GM21423 (cell line): ENCODE data around the gene KRTAP26-1.

Experiments
- ATAC-seq: cut with Tn5 transposase; IDR thresholded peaks from one replicate; pipeline ENCODE4 v1.9.1; 2021; ENCODE audit warnings: mild to moderate bottlenecking, moderate library complexity; ENCODE audit not compliant: unreplicated experiment

The KRTAP26-1 gene, protein sequence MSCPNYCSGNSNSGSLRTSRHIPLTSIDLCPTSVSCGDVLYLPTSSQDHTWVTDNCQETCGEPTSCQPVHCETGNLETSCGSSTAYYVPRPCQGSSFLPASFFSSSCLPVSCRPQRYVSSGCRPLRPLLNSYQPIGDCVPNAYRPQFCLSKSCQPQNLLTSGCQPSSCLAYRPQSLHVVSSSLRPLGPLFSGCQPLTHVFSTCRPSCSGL

GRCh38 chr21:30320215-30320614 lies at the start of gene KRTAP26-1:
TSS of gene KRTAP26-1 (minus strand) at chr21:30320315. CDS start at chr21:30320035, 280 bp downstream.
- ATAC-seq = no peak

- ATAC-seq = no peak
Observed at GRCh38 chr21:30355906-30356305, 35.8 kb upstream of the KRTAP26-1 start.

GRCh38 chr21:30354308-30355005 lies 34.3 kb upstream of the KRTAP26-1 start:
- no peak for ATAC-seq

GRCh38 chr21:30351534-30351933 lies 31.4 kb upstream of the KRTAP26-1 start:
- no peak for ATAC-seq

DNA sequence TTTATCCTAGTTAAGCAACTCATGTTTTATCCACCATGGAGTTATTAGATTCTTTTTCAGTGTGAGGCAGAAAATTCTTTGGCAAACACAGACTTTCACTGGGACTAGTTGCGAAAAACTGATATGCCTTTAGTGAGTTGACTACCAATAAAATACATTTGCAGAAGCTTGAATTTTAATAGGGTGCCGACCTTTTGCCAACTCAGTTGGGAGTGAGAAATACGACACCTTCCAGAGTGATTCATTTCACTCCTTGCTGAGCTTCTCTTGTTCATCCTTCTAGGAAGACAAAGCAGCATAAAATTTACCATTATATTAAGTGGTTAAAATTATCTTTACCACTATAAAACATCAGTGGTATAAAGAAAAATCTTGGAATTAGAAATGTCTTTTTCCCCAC lies 29.5 kb upstream of the KRTAP26-1 start:
- ATAC-seq = no peak

DNA sequence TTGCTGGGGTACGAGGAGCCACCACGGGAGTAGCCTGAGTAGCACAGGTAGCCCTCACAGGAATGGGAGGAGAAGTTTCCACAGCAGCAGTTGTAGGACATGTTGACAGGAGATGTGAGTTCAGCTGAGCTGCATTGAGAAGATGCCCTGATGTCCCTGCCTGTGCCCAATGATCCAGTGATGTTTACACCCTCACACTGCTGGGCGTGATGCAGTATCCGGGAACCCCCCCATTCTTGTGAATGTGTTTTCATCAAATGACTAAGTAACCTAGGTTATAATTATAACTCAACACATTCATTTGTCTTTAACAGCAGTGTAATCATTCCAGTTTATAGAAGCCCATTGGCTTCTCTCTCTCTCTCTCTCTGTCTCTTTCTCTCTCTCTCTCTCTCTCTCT lies 28.4 kb upstream of the KRTAP26-1 start, which contains the start of gene KRTAP23-1:
TSS of gene KRTAP23-1 (minus strand) at position 101 of the 400 bp plus-strand sequence. CDS start at position 101, 0 bp downstream.
- ATAC-seq = no peak

DNA sequence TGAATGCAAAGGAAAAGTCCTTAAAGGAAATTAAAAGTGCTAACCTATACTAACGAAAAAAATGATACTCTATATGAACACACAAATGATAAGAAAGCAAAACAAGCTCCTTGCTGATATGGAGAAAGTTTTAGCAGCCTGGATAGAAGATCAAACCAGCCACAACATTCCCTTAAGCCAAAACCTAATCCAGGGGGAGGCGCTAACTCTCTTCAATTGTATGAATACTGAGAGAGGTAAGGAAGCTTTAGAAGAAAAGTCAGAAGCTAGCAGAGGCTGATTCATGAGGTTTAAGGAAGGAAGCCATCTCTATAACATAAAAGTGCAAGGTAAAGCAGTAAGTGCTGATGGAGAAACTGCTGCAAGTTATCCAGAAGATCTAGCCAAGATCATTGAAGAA lies 24.9 kb upstream of the KRTAP26-1 start:
- ATAC-seq = no peak

DNA sequence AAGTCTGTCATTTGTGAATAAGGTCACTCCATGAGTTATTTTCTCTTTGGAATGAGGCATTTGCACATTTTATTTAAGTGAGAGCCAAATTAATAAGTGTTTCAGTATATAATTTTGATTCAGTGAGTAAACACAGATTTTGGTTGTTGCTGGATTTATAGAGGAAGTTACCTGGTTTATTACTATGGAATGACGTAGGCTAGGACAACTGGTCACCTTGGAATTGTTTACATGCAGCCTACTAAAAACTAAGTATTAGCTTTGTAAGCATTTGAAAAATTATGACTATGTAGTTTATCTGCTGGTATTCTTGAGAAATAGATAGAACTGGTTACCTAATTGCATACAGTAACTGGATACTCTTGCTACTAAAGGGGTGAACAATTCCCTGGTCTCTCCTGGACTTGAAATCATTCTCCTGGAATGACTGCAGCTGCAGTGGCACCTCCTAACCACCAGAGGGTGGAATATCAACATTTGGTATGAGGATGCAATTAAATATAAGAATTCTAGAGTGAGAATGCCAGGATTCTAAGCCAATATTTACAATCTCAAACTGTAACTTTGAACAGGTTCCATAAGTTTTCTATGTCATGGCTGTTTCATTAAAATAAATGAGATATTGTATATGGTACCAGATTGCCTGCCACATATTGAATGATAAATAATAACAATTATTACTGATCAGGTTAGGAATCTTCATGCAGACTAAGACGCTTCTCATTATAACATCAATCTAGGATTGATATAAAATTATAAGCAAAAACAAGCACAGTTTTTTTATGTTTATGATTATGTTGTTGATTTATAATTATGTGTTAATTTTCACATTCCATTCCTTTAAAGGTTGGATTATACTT lies 20.8 kb upstream of the KRTAP26-1 start:
- no peak for ATAC-seq

DNA sequence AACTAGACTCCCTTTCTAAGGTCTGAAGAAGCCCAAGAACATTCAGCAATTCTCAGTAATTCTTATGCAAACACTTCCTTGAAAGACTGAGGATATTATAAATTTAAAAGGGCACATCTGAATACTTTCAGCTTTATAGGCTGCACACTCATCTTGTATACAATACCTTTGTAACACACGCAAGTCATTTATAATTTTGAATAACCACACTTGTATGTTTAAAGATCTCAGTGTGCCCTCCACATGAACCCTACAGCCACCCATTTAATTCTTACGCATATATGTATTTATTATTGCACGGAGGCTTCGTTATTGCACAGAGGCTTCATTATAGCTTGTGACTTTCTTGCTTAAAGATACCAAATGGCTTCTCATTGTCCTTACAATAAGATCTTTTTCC lies 18.6 kb upstream of the KRTAP26-1 start:
- no peak for ATAC-seq

- no peak for ATAC-seq
Observed at GRCh38 chr21:30337772-30338171, 17.7 kb upstream of the KRTAP26-1 start.

- no peak for ATAC-seq
Observed at GRCh38 chr21:30337276-30337744, 17.2 kb upstream of the KRTAP26-1 start, which contains the start of gene KRTAP27-1. TSS of gene KRTAP27-1 (minus strand) at chr21:30337694. CDS start at chr21:30337668, 26 bp downstream.

- no peak for ATAC-seq
Observed at GRCh38 chr21:30336596-30336995, 16.5 kb upstream of the KRTAP26-1 start.

DNA sequence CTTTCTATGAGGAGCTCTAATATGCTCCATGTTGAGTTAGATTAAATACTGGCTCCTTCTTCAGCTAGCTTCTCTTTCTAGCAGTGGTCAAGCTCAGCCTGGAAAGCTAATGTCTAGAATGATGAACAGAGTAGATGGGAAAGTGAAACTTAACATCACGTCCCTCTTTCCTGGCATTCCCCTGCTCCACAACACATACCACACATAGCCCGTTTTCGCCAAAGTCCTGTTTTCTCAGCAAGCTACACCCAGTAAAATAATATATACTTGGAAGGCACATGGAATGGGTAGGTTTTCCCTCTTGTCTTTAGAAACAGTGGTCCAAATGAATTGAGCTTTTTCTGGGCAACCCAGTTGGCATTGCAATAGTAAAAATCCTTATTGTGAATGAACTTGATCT lies 13.6 kb upstream of the KRTAP26-1 start:
- no peak for ATAC-seq

DNA sequence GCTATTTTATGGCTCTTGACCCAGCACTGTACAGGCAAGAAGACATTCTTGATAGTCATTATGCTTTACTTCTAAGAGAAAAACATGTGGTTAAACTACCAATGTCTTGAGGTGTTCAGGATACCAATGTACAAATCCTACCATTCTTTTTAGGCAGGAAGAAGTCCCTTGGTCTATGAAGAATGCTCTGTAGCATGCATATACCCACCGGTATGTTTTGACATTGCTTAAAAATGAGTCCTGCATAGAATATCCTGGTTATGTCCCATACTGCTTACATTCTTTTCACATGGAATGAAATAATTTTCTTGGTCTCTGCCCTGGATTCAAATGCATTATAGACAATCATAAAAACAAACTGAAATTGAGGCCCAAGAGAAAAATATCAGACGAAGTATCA lies 12.6 kb upstream of the KRTAP26-1 start:
- no peak for ATAC-seq

- no peak for ATAC-seq
Observed at GRCh38 chr21:30329203-30329875, 9.2 kb upstream of the KRTAP26-1 start.

DNA sequence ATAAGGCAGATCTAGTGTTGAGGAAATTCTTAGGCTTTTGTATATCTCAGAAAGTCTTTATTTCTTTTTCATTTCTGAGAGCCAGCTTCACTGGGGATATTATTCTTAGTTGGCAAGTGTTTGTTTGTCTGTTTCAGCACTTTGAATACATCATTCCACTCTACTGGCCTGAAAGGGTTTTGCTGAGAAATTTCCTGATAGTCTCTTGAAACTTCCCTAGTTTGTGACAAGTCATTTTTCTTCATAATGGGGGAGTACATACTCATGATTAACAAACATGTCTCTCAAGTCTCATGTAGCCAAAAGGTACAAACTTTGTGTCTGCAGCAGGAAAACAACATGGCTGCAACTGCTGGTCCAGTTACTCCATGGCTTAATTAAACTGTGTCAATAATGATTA lies 6.3 kb upstream of the KRTAP26-1 start:
- no peak for ATAC-seq

GRCh38 chr21:30315701-30316100 lies 4.4 kb downstream of the KRTAP26-1 start:
- ATAC-seq = no peak

GRCh38 chr21:30306884-30307283 lies 13.2 kb downstream of the KRTAP26-1 start:
- no peak for ATAC-seq

- no peak for ATAC-seq
Observed at GRCh38 chr21:30305136-30305535, 15.0 kb downstream of the KRTAP26-1 start.

- no peak for ATAC-seq
Observed at GRCh38 chr21:30289215-30289614, 30.9 kb downstream of the KRTAP26-1 start, which contains the start of gene KRTAP25-1. TSS of gene KRTAP25-1 (minus strand) at chr21:30289514. CDS start at chr21:30289490, 24 bp downstream.

- no peak for ATAC-seq
Observed at GRCh38 chr21:30282850-30283249, 37.3 kb downstream of the KRTAP26-1 start, which contains the start of gene KRTAP24-1. TSS of gene KRTAP24-1 (minus strand) at chr21:30282950. CDS start at chr21:30282932, 18 bp downstream.
